GM19240 (cell line): ENCODE results near the gene AGMAT.
A peak's percentile ranks its signal among the peaks of the same experiment; 100 is the strongest.

Experiments used
- DNase-seq: peaks from one replicate; pipeline ENCODE4 v3.0.0; 2011; ENCODE audit warnings: low spot score; ENCODE audit not compliant: insufficient read length

AGMAT gene, protein sequence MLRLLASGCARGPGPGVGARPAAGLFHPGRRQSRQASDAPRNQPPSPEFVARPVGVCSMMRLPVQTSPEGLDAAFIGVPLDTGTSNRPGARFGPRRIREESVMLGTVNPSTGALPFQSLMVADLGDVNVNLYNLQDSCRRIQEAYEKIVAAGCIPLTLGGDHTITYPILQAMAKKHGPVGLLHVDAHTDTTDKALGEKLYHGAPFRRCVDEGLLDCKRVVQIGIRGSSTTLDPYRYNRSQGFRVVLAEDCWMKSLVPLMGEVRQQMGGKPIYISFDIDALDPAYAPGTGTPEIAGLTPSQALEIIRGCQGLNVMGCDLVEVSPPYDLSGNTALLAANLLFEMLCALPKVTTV

DNA sequence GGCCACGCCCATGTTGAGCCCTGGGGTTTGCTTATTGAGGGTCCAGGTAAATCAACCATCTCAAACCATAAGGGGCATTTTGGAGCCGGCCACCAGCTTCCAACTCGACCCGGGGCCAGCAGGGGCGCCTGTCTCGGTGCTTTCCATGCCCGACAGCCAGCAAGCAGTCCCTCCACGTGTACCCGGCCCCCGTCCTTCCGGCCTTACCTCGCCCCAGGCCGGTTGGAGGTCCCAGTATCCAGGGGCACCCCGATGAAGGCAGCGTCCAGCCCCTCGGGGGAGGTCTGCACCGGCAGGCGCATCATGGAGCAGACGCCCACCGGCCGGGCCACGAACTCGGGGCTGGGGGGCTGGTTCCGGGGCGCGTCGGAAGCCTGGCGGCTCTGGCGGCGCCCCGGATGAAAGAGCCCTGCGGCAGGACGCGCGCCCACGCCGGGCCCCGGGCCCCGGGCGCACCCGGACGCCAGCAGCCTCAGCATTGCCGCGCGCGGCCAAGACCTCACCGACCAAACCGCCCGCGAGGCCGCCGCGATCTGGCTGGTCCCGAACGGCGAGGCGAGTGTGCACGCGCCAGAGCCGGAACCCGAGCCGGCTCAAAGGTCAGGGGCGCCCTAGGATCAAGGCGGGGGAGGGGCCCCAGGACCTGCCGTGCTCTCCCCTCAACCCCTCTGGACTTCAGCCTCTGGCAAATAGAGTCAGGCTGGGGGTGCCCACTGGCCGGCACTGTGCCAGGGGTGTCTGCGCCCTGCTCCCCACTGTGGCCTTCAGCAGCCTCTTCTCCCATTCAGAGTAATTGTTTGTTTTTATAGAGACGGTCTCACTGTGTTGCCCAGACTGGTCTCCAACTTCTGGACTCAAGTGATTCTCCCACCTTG, at the start of gene AGMAT:
Gene AGMAT, minus strand, starts transcription at position 563 of the 875 bp plus-strand sequence. Its CDS starts 84 bp downstream, at position 479.
- peak; percentile 69 for DNase-seq

DNA sequence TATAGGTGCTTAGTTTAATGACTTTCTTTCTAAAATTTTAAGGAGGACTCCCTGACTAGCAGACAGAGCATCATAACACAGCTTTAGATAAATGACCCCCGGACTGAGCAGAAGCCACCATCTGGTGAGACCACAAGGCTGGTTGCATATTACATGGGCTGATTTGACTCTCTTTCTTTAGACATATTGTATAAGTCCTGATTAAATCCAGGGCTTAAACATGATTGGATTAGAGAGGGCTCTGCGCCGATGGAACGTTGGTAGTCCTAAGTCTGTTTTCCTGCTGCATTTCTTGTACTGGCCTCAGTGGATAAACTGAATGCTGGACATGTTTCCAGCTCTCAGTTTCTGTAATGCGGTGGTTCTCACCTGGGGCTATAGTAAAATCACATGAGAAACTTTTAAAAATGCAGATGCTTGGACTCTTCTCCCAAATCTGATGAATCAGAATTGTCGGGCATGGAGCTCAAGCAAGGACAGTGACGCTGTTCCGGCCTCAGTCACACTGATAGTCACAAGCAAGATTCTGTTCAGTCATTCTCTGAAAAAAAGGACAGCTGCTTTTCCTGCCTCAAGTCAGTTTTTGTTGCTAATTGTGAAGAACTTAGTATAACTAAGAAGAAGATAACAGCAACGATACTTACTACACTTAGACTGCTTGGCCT, 49.0 kb upstream of the AGMAT start:
- no peak for DNase-seq

DNA sequence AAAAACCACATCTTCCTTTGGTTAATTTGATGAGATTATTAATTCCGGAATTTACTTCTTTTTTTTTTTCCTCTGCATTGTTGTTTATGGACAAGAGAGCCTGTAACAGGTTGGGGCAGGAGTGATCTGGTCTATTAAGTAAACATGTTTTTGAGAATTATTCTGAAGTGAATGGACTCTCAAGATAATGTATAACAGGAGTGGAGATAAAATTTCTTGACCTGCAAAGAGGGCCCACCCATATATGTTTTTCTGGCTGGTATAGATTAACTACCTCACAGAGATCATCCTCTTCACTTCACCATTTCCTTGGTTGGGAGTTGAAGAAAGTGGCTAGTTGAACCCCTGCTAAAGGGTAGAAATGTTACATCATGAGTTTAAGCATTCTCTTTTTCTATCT, 43.2 kb upstream of the AGMAT start:
- no peak for DNase-seq

DNA sequence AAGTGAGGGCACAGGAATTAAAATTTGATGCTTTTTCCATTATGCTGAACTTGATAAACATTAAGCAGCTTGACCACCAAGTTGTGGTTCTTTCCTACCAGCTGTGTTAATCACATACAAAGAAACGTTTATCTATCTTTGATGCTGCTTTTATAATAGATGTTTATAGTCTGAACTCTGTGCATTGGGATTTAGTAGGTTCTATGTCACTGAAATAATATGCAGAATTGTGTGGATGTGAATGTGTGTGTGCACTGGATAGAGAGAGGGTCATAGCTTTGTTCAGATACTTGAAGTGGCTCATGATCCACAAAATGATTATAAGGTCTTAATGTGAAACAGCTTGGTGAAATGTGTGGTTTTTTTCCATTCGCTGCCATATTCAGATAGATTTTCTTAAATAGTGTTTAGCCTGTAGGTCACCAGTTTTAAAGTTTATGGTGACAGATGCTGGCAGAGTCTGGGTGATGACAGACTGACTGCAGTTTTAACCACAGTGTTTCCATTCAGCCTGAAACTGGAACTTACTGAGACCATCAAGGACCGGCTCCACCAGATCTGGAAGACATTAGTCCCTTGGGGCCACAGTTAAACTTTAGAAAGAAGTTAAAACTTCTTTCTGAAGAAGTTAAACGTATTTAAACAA, 42.6 kb upstream of the AGMAT start:
- DNase-seq = no peak

DNA sequence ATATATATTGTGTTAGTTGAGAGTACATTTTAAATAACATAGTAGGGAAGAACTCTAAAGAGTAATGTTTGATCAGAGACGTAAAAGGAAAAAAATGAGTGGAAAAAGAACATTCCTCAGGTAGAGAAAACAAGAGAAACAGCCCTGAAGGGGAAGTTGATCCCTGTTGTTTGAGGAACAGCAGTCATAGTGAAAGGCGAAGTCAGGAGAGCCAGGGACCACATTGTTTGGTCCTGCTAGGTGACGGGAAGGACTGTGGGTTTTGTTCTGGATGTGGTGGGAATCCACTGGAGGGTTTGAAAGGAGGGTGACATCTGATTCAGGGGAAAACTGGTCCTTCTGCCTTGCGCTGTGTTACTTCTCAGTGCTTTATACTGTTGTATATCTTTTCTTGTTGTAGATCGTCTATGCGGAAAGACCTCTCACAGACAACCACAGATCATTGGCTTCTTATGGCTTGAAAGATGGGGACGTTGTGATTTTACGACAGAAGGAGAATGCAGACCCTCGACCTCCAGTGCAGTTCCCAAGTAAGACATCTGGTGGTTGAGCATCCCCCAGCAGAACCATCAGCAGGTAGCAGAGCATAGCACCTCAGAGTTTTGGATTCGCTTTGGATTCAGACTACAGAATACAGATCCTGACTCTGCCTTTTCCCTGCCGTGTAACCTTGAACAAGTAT, 41.6 kb upstream of the AGMAT start:
- DNase-seq = no peak

DNA sequence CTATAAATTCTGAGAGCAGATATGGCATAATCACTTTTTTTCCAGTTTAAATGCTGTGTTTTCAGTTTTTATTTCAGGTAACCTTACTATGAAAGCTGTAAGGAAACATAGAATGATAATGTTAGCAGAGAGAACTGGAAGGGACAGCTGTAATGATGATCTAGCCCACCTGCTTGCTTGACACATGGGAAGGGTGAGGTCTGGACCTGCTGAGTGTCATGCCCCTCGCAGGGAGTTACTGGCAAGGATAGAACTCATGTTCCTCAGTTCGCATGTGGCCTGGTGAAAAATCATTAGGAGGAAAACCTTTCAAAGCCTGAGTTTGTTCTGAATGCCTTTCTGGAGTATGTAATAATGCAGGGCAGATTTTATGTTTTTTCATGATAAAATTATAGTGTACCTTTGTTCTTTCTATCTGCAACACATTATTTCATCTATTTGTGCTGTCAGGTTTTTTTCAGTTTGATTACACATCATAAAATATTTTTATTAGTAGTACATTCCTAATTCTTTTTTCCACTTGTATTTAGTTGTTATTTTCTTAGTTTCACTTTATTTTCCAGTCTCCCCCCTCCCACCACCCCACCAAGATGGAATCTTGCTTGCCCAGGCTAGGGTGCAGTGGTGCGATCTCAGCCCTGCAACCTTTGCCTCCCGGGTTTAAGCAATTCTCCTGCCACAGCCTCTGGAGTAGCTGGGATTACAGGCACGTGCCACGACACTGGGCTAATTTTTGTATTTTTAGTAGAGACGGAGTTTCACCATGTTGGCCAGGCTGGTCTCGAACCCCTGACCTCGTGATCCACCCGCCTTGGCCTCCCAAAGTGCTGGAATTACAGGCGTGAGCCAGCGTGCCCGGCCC, 40.4 kb upstream of the AGMAT start:
- DNase-seq = no peak

DNA sequence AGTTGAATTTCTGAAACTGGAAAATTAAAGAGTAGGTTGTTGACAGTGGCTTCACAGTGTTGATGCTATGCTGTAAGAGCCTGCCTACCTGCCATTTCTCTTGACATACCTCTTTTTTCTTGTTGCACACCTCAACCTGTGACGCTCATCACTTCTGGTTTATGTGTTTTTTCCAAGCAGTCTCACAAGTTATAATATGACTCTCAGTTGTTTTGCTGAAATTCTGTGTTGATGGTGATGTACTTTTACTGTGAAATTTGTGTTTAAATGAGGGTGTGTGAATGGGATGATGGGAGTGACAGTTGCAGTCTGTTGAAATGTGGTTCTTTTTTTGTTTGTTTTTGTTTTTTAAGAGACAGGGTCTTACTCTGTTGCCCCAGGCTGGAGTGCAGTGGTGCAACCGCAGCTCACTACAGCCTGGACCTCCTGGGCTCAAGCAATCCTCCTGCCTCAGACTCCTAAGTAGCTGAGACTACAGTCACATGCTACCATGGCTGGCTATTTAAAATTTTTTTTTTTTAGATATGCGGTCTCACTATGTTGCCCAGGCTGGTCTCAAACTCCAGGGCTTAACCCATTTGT, 39.4 kb upstream of the AGMAT start:
- DNase-seq = no peak

DNA sequence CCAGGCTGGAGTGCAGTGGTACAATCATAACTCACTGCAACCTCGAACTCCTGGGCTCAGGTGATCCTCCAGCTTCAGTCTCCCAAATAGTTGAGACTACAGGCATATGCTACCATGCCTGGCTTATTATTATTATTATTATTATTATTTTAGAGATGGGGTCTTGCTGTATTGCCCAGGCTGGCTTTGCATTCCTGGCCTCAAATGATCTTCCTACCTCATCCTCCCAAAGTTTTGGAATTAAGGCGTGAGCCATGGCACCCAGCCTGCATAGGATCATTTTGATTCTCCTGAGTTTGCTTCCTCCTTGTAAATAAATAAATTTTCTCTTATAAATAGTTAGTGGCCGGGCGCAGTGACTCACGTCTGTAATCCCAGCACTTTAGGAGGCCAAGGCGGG, 38.6 kb upstream of the AGMAT start:
- no peak for DNase-seq

DNA sequence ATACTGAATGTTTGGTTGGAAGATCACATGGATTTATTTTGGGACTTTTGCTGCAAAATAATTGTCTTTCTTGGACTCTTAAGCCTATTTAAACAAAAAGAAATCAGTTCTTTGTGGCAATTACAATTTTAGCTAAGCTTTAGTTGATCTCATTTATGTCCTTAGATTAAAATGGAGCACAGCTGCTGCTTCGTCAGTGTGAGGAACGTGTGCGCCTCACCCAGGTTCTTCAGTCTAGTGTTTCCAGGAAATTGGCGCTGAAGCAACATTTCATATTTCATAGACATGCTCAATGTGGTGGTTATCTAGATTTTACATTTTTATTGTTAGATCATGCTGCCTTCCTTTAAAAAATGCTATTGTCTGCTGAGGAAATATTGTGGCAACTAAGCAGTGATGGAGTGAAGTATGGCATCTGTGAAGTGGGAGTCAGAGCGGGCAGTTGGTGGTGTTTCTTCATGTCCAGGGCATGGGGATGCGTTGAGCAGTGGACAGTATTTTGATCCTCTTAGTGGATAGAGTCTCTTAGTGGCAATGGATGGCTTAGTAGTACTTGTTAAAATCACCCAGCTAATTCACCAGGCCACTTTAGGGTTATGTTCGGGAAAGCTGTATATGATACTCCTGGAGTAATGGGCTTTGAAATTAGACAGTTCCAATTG, 38.0 kb upstream of the AGMAT start:
- no peak for DNase-seq

DNA sequence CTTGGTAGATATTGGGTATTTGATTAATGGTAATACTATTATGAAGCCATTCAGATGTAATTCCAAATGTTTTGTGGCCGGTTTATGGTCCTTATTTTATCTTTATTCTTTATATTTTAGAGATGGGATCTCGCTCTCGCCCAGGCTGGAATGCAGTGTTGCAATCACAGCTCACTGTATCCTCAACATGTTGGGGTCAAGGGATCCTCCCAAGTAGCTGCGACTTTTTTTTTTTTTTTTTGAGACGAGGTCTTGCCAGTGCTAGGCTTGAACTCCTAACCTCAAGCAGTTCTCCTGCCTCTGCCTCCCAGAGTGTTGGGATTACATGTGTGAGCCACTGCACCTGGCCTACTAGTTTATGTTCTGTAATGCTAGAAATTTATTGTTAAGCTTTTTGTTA, 37.1 kb upstream of the AGMAT start:
- DNase-seq = no peak

DNA sequence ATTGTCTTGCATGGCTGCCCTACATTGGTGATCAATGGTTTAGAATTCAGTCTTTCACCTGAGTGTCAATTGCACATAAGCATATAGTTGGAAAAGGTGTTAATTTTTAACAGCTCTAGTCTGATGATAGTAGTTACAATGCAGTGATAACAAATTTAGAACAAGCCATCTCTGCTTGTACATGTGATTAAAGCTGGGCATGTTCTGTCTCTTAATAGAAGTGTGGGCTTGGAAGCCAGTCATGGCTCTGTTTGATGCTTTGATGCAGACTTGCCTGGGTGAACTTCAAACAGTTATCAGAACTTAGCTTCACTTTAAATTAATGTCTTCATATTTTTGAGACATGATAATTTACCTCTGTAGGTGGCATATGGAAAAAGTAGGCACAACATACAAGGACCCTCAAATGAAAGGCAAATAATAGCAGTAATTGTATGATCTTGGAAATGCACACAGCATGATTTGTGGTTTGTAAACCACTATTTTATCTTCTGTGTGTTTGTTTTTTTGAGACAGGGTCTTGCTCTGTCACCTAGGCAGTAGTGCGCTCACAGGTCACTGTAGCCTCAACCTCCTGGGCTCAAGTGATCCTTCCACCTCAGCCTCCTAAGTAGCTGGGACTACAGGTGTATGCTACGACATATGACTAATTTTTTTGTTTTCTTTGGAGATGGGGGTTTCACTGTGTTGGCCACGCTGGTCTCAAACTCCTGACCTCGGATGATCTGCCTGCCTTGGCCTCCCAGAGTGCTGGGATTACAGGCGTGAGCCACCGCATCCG, 36.2 kb upstream of the AGMAT start:
- DNase-seq = no peak

DNA sequence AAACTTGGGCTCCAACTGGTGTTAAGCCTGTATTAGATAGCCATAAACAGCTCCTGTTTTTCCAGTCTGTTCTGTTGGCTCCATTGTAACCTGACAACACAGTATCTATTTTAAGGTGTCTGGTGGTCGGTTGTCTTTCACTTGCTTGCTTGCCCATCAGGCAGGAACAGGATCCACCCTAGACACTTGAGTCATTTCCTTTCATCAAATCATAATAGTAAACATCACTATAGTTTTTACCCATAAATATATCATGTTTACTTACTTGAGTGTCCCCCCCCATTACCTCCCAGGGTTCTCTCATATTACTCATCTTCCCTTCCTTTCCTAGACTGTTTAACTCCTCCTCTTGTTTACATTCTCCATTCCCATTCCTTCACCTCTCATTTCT, 35.3 kb upstream of the AGMAT start:
- DNase-seq = no peak

DNA sequence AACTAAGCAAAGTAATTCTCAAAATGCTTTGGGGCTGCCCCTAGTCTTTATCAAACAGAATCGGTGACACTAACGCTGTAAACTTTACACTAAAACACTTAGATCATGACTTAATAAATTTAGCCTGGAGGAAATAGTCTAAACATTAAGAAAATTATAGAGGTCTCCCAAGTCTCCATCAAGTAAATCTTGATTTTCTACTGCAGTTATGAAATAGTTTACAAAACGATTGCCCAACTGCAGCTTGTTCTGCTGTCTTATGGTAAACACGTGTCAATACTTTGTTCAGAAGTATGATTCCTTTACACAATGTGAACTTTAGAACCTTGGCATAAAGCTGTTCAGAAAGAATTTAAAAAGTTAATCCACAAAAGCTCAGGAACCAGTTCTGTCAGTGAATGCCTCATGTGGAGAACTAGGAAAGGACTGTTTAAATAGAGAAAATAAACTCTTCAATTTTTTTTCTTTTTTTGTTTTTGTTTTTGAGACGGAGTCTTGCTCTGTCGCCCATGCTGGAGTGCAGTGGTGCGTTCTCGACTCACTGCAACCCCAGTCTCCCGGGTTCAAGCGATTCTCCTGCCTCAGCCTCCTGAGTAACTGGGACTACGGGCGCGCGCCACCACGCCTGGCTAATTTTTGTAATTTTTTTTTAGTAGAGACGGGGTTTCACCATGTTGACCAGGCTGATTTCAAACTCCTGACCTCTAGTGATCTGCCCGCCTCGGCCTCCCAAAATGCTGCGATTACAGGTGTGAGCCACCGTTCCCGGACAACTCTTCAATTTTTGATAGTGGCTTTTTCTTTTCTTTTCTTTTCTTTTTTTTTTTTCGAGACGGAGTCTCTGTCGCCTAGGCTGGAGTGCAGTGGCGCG, 34.0 kb upstream of the AGMAT start:
- DNase-seq = no peak

DNA sequence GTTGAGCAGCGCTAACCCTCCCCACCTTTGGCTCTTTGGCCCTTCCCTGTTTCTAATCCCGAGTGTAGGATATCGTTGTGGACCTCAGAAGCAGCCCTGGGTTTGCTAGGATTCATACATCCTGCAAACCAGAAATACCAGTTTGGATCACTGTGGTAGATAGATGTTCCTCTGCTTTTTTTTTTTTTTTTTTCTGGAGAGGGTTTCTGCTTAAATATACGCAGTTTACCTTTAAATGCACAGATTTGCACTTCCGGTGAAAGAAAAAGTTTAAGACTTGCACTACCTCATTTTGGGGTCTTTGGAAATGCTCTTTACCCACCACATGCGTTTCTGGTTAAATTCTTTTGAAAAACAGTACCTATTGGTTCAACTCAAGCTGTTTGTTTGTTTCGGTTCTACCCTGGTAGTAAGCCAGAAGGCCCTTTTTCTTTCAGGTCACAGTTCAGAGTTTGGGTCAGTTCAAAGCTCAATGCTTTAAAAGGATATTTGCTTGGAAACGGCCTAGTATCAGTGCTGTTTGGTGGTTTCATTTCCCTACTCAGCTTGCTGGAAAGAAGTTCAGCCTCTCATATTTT, 33.3 kb upstream of the AGMAT start:
- DNase-seq = no peak

DNA sequence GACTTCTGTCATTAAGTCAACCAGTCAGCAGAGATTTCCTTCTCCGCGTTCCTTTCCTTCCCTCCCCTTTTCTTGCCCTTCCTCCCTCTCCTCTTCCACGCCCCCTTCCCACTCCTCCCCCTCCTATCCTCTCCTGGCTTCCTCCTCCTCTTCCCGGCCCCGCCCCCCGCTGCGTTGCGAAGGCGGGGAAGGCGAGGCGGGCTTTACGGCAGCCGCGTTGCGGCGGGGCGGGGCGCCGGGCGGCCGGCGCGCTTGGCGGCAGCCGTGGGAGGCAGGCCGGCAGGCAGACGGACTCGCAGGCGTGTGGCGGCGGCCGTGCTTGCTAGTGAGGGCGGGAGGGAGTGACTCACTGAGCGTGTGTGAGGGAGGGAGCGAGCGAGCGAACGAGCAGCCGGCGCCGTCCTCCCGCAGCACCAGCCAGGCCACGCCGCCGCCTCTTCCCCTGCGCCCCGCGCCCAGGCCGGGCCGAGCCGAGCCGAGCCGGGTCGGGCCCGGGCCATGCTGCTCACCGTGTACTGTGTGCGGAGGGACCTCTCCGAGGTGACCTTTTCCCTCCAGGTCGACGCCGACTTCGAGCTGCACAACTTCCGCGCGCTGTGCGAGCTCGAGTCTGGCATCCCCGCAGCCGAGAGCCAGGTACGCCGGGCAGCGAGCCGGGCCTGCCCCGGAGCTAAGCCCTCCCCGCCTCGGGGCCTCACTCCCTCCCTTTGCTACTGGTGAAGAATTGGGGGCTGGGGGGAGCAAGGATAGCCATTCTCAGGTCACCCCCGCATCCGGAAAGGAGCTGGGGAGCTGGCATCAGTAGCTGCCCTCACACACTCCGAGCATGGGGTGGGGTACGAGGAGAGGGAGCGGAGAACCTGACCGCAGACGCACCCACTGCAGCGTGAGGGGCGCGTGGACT, 32.6 kb upstream of the AGMAT start, which contains the start of gene DDI2:
Gene DDI2, plus strand, starts transcription at position 286 of the 904 bp plus-strand sequence. Its CDS starts 213 bp downstream, at position 499.
- DNase-seq = peak; percentile 65
